Jurkat, Clone E6-1 (cell line): ENCODE results near the gene DOK1.

Experiments used
- DNase-seq: peaks from one replicate; pipeline ENCODE4 v3.0.0-alpha.2; 2011; ENCODE audit warnings: low read depth, low spot score
- H3K4me3 ChIP-seq: 2 replicates; pipeline ENCODE4 v1.5.1; 2011; ENCODE audit warnings: mild to moderate bottlenecking, low read length, control low read depth, moderate library complexity

The DOK1 gene

DNA sequence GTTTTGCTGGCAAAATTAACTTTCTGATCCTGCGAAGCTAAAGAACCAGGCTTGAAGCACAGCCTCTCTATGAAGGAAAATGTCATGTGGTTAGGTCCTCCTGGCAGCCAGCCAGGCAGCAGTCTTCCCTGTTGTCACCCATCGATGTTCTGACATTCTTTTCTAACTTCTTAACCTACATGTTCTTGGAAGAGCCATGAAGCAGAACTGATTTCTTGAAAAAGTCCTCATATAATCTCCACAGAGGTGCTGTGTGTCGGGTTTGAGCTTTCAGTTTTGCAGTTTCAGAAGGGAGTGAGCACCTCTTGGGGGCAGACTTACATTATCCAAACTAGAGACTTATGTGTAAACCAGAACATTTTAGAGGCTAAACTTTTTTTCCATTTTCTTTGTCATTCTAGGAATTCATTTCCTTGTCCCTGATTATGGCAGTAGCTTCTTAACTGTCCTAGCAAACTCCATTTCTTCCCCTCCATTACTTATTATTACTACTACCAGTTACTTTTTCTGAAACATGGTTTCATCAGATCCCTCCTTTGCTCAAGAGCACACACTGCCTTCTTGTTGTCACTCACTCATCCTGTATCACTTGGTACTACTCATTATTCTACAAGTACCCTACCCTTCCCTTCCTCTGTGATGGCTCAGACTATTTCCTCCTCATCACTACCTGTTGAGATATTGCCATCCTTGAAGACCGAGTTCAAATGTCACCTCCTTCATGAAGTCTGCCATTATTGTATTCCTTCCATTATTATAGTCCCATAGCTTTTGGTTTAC, 31.1 kb downstream of the DOK1 start:
- no peak overlapping the region; the same call in 1 of the 2 replicates for H3K4me3 ChIP-seq
- DNase-seq: peak; percentile 28

DNA sequence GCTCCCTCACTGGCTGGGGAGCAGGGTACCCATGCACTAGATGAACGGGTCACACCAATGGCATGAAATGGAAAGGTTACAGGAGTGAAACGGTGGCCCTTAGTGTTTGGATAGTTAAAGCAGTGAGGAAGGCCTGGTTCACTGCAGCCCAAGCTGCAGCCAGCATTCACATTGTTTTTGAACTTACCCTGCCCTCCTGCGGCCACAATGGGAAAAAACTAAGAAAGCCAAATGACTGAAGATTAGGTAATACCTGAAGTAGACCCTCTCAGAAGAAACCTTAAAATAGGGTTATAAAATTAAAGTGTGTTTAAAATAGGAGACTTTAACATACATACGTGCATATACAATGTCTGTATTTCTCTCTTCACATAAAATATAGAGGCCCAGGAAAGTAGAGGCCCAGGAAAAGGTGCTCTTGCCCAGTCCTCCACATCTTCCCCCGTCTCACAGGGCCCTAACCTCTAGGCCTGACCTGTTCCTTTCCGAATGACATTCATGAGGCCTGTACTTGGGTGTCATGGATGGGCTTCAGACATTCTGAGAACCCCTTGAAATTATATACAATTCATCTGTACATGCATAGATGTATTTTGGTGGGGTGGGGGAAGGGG, 33.3 kb downstream of the DOK1 start:
- DNase-seq: peak; percentile 65
- no peak overlapping the region for H3K4me3 ChIP-seq

DNA sequence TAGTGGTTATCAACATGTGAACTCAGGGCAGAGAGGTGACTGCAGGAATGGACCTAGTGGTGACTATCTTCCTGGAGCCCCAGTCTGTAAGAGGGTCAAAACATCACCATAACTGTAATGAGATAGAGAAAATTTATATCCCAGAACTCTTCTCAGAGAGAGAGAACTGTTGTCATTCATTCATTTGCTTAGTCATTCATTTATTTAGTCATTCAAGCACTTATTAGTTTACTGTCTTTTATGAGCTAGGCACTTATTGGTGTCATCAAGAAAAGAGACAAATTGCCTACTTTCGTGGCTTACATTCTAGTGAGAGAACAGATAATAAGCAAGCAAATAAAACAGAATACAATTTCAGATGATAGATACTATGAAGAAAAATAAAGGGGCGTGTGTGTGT, 34.1 kb downstream of the DOK1 start:
- no peak for DNase-seq
- no peak overlapping the region for H3K4me3 ChIP-seq

DNA sequence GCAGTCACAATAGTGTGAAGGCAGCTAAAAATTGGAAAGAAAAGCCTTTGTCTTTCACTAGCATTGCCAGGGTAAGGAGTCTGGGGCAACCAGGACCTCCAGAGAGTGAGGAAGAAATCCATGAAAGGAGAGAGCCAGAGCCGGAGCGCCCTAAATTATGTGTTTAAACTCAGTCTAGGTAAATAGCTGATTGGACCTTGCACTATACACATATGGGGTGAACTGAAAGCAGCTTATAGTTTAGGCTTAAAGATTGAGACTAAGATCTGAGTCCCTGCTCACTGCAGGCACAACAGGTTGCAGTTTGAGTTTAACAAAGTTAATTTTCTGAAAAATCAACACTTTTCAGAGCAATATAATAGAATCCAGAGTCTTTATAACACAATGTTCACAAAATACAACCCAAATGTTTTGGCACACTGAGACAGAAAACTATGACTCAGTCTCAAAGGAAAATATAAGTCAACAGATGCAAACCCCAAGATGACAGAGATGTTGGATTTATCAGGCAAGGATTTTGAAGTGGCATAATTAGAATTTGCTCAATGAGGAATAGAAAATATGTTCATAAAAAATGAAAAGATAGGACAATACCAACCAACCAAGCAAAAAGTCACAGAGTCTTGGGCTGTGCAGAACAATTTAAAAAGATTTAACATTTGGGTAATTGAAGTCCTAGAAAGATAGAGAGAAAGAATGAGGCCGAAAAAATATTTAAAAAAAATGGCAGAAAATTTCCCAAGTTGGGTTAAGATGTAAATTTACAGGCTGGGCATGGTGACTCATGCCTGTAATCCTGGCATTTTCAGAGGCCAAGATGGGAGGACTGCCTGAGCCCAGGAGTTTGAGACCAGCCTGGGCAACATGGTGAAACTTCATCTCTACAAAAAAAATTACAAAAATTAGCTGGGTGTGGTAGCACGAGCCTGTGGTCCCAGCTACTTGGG, 39.6 kb downstream of the DOK1 start:
- no peak for DNase-seq
- H3K4me3 ChIP-seq: no peak overlapping the region

DNA sequence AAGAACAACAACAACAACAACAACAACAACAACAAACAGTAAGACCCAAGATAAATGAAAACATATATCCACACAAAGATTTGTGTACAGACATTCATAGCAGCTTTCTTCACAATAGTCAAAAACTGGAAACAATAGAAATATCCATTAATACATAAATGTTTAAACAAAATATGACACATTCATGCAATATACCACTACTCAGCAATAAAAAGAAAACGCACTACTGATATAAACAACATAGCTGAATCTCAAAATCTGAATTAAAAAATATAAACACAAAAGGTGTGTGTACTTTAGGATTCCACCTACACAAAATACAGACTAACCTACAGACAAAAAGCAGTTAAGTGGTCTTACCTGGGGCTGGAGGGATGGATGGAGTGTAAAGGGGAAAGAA, 42.1 kb downstream of the DOK1 start:
- H3K4me3 ChIP-seq: no peak overlapping the region
- DNase-seq: no peak

DNA sequence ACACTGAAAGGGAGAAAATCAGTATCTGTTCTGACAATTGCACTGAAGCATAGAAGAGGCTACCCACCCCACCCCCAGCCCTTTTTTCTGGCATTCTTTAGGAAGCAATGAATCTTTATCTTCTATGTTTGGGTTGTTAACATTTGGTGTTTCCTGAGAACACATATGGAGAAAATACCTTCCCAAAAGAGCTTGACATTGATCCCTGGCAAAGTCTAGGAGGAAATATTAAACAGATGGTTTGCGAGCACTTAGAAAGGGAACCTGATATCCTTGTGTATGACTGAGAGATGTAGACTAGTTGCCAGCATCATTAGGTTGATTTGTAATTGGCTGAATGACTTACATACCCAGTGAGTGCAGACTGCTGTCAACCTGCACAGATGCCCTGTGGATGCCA, 42.9 kb downstream of the DOK1 start:
- DNase-seq: no peak
- H3K4me3 ChIP-seq: no peak overlapping the region

DNA sequence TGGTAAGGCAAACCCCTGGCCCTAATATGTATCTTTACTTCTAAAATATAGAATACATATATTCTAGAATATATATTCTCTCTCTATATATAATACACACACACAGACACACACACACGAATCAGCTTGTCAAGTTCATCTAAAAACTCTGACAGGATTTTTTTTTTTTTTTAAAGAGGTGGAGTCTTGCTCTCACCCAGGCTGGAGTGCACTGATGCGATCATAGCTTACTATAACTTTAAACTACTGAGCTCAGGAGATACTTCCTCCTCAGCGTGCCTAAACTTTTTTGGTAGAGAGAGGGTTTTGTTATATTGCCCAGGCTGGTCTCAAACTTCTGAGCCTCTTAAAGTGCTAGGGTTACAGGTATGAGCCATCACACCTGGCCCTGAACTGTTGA, 45.2 kb downstream of the DOK1 start:
- DNase-seq: no peak
- H3K4me3 ChIP-seq: no peak overlapping the region

DNA sequence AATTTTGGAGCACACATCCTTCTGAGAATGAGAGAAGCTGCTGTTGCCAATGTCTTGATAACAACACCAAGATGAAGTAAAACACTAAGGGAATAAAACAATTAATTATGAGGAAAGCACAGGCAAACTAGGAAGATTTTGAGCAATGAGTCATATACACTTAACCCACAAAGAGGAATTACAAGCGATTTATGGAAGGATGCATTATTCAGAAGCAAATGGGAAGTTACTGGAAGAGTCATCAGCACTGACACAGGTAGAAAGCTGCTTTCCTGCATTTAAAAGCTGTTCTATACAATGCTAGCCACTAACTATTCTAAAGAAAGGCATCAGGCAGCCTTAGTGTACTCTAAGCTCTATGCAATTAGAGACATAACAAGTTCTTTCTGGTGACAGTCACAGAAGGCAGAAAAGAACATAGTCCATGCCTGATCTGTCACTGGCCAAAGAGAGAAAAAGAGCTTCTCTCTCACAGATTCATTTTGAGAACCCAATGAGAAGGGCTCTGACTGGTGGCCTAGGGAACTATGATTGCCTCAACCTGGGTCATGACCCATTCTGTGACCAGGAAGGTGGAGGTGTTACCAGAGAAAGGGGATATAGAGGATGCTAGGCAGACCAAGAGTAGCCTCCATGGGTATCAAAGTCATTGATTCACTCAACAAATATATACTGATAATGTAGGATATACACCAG, 48.2 kb downstream of the DOK1 start:
- no peak overlapping the region for H3K4me3 ChIP-seq
- no peak for DNase-seq

DNA sequence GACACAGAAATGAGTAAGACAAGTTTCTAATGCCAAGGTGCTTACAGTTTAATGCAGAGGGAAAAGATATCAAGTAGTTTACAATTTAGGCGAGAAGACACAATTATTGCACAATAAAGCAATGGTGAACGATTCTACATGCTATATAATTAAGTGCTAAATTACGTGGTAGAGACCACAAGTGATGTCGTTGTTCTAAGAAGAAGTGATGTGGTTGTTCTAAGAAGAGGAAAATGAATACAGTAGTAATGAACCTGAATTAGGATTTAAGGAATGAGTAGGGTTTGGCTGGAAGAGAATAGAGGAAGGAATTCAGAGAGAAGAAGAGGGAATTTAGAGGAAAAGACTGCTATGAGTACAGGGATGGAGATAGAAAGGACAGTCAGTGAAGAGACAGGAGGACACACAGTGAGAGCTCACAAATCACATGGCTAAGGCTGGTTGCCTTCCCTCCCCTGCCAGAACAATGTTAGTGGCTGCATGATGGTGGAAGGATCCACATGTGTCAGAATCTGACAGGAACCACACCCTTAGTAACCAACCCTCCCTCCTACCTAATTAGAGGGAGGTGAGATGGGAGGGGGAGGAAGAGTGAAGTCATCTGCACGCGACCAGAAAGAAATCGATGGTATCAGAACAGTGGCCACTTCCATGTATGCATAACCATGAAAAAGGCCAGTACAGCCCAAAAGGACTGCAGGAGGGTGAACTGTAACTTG, 48.9 kb downstream of the DOK1 start:
- no peak for DNase-seq
- no peak overlapping the region for H3K4me3 ChIP-seq

DNA sequence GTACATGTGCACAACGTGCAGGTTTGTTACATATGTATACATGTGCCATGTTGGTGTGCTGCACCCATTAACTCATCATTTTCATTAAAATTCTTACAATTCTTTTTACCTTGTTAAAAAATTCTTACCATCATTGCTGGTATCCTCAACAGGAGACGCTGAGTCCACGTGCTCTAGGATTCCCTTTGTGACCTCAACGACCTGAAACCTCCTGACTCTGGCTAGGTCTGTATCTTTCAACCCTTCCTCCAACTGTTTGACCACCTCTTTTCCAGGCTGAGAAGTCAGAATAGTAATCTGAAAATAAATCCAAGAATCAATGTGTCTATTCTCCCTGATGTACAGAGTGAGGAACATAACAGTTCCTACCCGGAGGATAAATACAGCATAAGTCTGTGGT, 52.4 kb downstream of the DOK1 start:
- no peak for DNase-seq
- H3K4me3 ChIP-seq: no peak overlapping the region
